ENCODE results near the gene CDH18. TPM values are rescaled to one million over a fixed set of nuclear protein-coding genes. Genes with fewer than 3 reads are reported as not detected.
"Not testable (repeated sequence)": the region's sequence is repeated elsewhere in the genome, so short reads cannot be mapped to it uniquely, and the experiment has no call there.

The CDH18 gene
- total and polyA plus RNA-seq, 2 donors = 0.05 to 0.24 TPM

- H3K4me3 ChIP-seq (ENCODE audit: low read length in 2 of 2) = no peak overlapping the region
- H3K36me3 ChIP-seq (ENCODE audit: control insufficient read depth in 2 of 2, insufficient read depth in 2 of 2, low read length in 1 of 2) = no peaks in the 10 kb centered on the region
- no peaks in the 10 kb centered on the region for H3K4me1 ChIP-seq (ENCODE audit: control insufficient read depth in 2 of 2, insufficient read depth in 2 of 2, low read length in 2 of 2)
- DNase-seq (ENCODE audit: low read depth in 6 of 9, low spot score in 9 of 9) = no peak
- no peaks in the 10 kb centered on the region for H3K27me3 ChIP-seq (ENCODE audit: control insufficient read depth in 2 of 2, insufficient read depth in 1 of 2, low read length in 1 of 2)
- H3K27ac ChIP-seq (ENCODE audit: low read depth in 1 of 2, low read length in 1 of 2) = no peak overlapping the region
- H3K9me3 ChIP-seq (ENCODE audit: control insufficient read depth in 2 of 2, insufficient read depth in 1 of 2, low read length in 1 of 2) = no peaks in the 10 kb centered on the region
Measured at GRCh38 chr5:19855453-19855852, 132.5 kb downstream of the CDH18 start.

DNA sequence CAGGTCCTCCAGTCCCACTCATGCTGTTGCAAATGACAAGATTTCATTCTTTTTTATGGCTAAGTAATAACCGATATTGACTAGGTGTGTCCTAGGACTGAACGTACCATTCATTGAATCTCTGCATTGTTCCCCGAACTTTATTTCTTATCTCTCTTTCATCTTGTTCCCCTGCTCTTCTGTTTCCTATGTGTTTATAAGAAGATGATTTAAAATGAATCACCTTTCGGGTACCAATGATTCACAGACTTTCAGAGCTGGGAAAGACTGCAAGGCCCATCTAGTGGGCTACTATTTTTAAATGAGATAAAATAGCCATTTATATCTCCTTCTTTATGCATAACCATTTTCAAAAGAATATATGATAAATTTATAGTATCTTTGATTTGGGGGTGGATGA is 133.0 kb downstream of the CDH18 start:
- Histone ChIP-seq H3K4me1 (ENCODE audit: control insufficient read depth in 2 of 2, insufficient read depth in 2 of 2, low read length in 2 of 2) (no peaks in the 10 kb centered on the region), H3K36me3 (ENCODE audit: control insufficient read depth in 2 of 2, insufficient read depth in 2 of 2, low read length in 1 of 2) (no peaks in the 10 kb centered on the region), H3K27ac (ENCODE audit: low read depth in 1 of 2, low read length in 1 of 2) (no peak overlapping the region), H3K9me3 (ENCODE audit: control insufficient read depth in 2 of 2, insufficient read depth in 1 of 2, low read length in 1 of 2) (no peaks in the 10 kb centered on the region), H3K27me3 (ENCODE audit: control insufficient read depth in 2 of 2, insufficient read depth in 1 of 2, low read length in 1 of 2) (no peaks in the 10 kb centered on the region), H3K4me3 (ENCODE audit: low read length in 2 of 2) (no peak overlapping the region)
- 94% methylated on average over 4 of the region's 4 CpGs for WGBS
- DNase-seq (ENCODE audit: low read depth in 6 of 9, low spot score in 9 of 9) = no peak

DNA sequence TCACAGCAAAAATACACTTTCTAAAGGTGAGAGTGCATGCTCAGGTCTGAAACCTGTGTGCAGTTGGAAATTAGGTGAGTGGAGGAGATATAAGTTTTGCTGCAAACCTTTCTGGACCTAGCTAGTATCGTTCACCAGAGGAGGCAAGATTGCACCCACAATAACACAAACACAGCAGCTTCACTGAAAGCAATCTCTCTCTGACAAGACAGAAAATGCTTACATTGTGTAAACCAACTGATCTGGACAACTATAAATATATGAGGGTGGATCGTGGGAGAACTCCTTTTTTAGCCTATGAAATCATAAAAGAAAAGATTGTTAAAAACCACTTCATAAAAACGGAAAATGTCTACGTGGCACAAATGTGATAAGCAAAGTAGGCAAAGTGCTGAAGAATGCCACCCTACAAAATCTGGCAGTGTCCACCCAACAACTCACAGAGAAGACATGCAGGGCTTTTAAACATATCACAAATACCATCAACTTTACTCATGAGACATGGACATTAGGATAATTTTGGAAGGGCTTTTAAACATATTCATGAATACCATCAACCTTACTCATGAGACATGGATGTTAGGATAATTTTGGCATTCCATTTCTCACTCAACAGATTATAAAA is 134.3 kb downstream of the CDH18 start:
- no peak overlapping the region for H3K27ac ChIP-seq (ENCODE audit: low read depth in 1 of 2, low read length in 1 of 2)
- 90% methylated on average over 4 of the region's 4 CpGs for WGBS
- H3K27me3 ChIP-seq (ENCODE audit: control insufficient read depth in 2 of 2, insufficient read depth in 1 of 2, low read length in 1 of 2) = no peaks in the 10 kb centered on the region
- H3K9me3 ChIP-seq (ENCODE audit: control insufficient read depth in 2 of 2, insufficient read depth in 1 of 2, low read length in 1 of 2) = no peaks in the 10 kb centered on the region
- no peaks in the 10 kb centered on the region for H3K4me1 ChIP-seq (ENCODE audit: control insufficient read depth in 2 of 2, insufficient read depth in 2 of 2, low read length in 2 of 2)
- no peaks in the 10 kb centered on the region for H3K36me3 ChIP-seq (ENCODE audit: control insufficient read depth in 2 of 2, insufficient read depth in 2 of 2, low read length in 1 of 2)
- no peak overlapping the region for H3K4me3 ChIP-seq (ENCODE audit: low read length in 2 of 2)
- DNase-seq (ENCODE audit: low read depth in 6 of 9, low spot score in 9 of 9) = no peak

GRCh38 chr5:19837536-19838174 is 150.3 kb downstream of the CDH18 start:
- Histone ChIP-seq H3K9me3 (ENCODE audit: control insufficient read depth in 2 of 2, insufficient read depth in 1 of 2, low read length in 1 of 2) (peaks cover 0 to 8% of the 10 kb centered on the region in 2 donors), H3K27me3 (ENCODE audit: control insufficient read depth in 2 of 2, insufficient read depth in 1 of 2, low read length in 1 of 2) (no peaks in the 10 kb centered on the region), H3K36me3 (ENCODE audit: control insufficient read depth in 2 of 2, insufficient read depth in 2 of 2, low read length in 1 of 2) (no peaks in the 10 kb centered on the region), H3K27ac (ENCODE audit: low read depth in 1 of 2, low read length in 1 of 2) (no peak overlapping the region), H3K4me3 (ENCODE audit: low read length in 2 of 2) (no peak overlapping the region), H3K4me1 (ENCODE audit: control insufficient read depth in 2 of 2, insufficient read depth in 2 of 2, low read length in 2 of 2) (no peaks in the 10 kb centered on the region)
- no peak for DNase-seq (ENCODE audit: low read depth in 6 of 9, low spot score in 9 of 9)
- WGBS = 59% methylated on average over 6 of the region's 6 CpGs

DNA sequence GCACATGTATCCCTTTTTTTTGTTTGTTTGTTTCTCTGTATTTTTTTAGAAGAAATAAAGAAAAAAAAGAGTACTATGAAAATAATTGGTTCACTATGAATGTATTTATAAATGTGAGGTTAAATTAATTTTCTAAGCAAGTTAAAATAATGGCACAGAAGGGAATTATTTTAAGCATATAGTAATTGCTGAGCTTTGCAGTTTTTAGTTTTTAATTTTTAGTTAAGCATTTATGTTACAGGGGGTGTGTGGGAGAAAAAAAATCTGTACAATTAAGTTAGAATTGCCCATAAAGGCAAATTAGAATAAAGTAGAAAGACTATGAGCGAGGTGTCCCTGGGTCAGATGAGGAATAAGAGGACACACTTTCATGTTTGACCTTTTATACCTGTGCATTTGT is 152.6 kb downstream of the CDH18 start:
- DNase-seq (ENCODE audit: low read depth in 6 of 9, low spot score in 9 of 9) = no peak
- no peaks in the 10 kb centered on the region for H3K27me3 ChIP-seq (ENCODE audit: control insufficient read depth in 2 of 2, insufficient read depth in 1 of 2, low read length in 1 of 2)
- 81% methylated on average over 1 of the region's 1 CpG for WGBS
- no peak overlapping the region for H3K4me3 ChIP-seq (ENCODE audit: low read length in 2 of 2)
- no peaks in the 10 kb centered on the region for H3K36me3 ChIP-seq (ENCODE audit: control insufficient read depth in 2 of 2, insufficient read depth in 2 of 2, low read length in 1 of 2)
- peaks cover 0 to 8% of the 10 kb centered on the region in 2 donors for H3K9me3 ChIP-seq (ENCODE audit: control insufficient read depth in 2 of 2, insufficient read depth in 1 of 2, low read length in 1 of 2)
- H3K4me1 ChIP-seq (ENCODE audit: control insufficient read depth in 2 of 2, insufficient read depth in 2 of 2, low read length in 2 of 2) = no peaks in the 10 kb centered on the region
- H3K27ac ChIP-seq (ENCODE audit: low read depth in 1 of 2, low read length in 1 of 2) = no peak overlapping the region

- 96% methylated on average over 4 of the region's 4 CpGs for WGBS
- H3K4me1 ChIP-seq (ENCODE audit: control insufficient read depth in 2 of 2, insufficient read depth in 2 of 2, low read length in 2 of 2); H3K4me3 ChIP-seq (ENCODE audit: low read length in 2 of 2); DNase-seq (ENCODE audit: low read depth in 6 of 9, low spot score in 9 of 9); H3K9me3 ChIP-seq (ENCODE audit: control insufficient read depth in 2 of 2, insufficient read depth in 1 of 2, low read length in 1 of 2); H3K36me3 ChIP-seq (ENCODE audit: control insufficient read depth in 2 of 2, insufficient read depth in 2 of 2, low read length in 1 of 2); H3K27ac ChIP-seq (ENCODE audit: low read depth in 1 of 2, low read length in 1 of 2); H3K27me3 ChIP-seq (ENCODE audit: control insufficient read depth in 2 of 2, insufficient read depth in 1 of 2, low read length in 1 of 2): not testable (repeated sequence)
Measured at GRCh38 chr5:19812720-19813119, 175.3 kb downstream of the CDH18 start.

DNA sequence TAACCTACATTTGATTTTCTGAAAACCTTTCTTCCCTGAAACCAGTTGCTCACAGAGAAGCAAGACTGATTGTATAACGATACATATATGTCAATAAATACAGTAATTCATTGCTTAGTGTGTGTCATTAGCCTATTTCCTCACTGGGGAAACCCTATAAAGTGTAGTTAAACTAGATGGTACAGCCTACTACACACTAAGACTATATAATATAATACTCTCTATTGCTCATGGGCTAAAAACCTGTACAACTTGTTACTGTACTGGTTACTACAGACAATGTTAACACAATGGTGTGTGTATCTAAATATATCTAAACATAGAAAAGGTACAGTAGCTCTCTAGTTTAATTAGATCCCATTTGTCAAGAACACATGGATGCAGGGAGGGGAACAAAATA is 181.2 kb downstream of the CDH18 start:
- H3K27ac ChIP-seq (ENCODE audit: low read depth in 1 of 2, low read length in 1 of 2) = no peak overlapping the region

GRCh38 chr5:19802686-19803085 is 185.3 kb downstream of the CDH18 start:
- Histone ChIP-seq H3K27ac (ENCODE audit: low read depth in 1 of 2, low read length in 1 of 2) (no peak overlapping the region), H3K4me3 (ENCODE audit: low read length in 2 of 2) (no peak overlapping the region), H3K9me3 (ENCODE audit: control insufficient read depth in 2 of 2, insufficient read depth in 1 of 2, low read length in 1 of 2) (no peaks in the 10 kb centered on the region), H3K36me3 (ENCODE audit: control insufficient read depth in 2 of 2, insufficient read depth in 2 of 2, low read length in 1 of 2) (no peaks in the 10 kb centered on the region), H3K27me3 (ENCODE audit: control insufficient read depth in 2 of 2, insufficient read depth in 1 of 2, low read length in 1 of 2) (no peaks in the 10 kb centered on the region), H3K4me1 (ENCODE audit: control insufficient read depth in 2 of 2, insufficient read depth in 2 of 2, low read length in 2 of 2) (no peaks in the 10 kb centered on the region)
- no peak for DNase-seq (ENCODE audit: low read depth in 6 of 9, low spot score in 9 of 9)
- WGBS = 89% methylated on average over 6 of the region's 6 CpGs

More for the DNA sequence above, 181.2 kb downstream of the CDH18 start:
- H3K4me1 ChIP-seq (ENCODE audit: control insufficient read depth in 2 of 2, insufficient read depth in 2 of 2, low read length in 2 of 2) = no peaks in the 10 kb centered on the region
- 88% methylated on average over 1 of the region's 1 CpG for WGBS
- no peaks in the 10 kb centered on the region for H3K9me3 ChIP-seq (ENCODE audit: control insufficient read depth in 2 of 2, insufficient read depth in 1 of 2, low read length in 1 of 2)
- H3K36me3 ChIP-seq (ENCODE audit: control insufficient read depth in 2 of 2, insufficient read depth in 2 of 2, low read length in 1 of 2) = no peaks in the 10 kb centered on the region
- H3K4me3 ChIP-seq (ENCODE audit: low read length in 2 of 2) = no peak overlapping the region
- no peak for DNase-seq (ENCODE audit: low read depth in 6 of 9, low spot score in 9 of 9)
- no peaks in the 10 kb centered on the region for H3K27me3 ChIP-seq (ENCODE audit: control insufficient read depth in 2 of 2, insufficient read depth in 1 of 2, low read length in 1 of 2)

- no peak for DNase-seq (ENCODE audit: low read depth in 6 of 9, low spot score in 9 of 9)
- Histone ChIP-seq H3K27me3 (ENCODE audit: control insufficient read depth in 2 of 2, insufficient read depth in 1 of 2, low read length in 1 of 2) (no peaks in the 10 kb centered on the region), H3K27ac (ENCODE audit: low read depth in 1 of 2, low read length in 1 of 2) (no peak overlapping the region), H3K36me3 (ENCODE audit: control insufficient read depth in 2 of 2, insufficient read depth in 2 of 2, low read length in 1 of 2) (no peaks in the 10 kb centered on the region), H3K4me1 (ENCODE audit: control insufficient read depth in 2 of 2, insufficient read depth in 2 of 2, low read length in 2 of 2) (no peaks in the 10 kb centered on the region), H3K9me3 (ENCODE audit: control insufficient read depth in 2 of 2, insufficient read depth in 1 of 2, low read length in 1 of 2) (no peaks in the 10 kb centered on the region), H3K4me3 (ENCODE audit: low read length in 2 of 2) (no peak overlapping the region)
- WGBS = 72% methylated on average over 1 of the region's 1 CpG
Measured at GRCh38 chr5:19795218-19795617, 192.8 kb downstream of the CDH18 start.
